ENCODE results near the gene RMP24.
A peak's percentile ranks its signal among the peaks of the same experiment; 100 is the strongest.

The RMP24 gene

GRCh38 chr18:35935805-35936204 lies 36.7 kb upstream of the RMP24 start:
- no peak for DNase-seq (ENCODE audit: low read depth)
- no peak overlapping the region for H3K4me3 ChIP-seq (ENCODE audit: low read length)
- TF ChIP-seq CTCF (IDR thresholded peaks at IDR 0.05; ENCODE audit: insufficient read depth, low read depth, low read length, missing control alignments) = no peak

- TF ChIP-seq CTCF (IDR thresholded peaks at IDR 0.05; ENCODE audit: insufficient read depth, low read depth, low read length, missing control alignments) = no peak
- peak; percentile 24 for DNase-seq (ENCODE audit: low read depth)
- H3K4me3 ChIP-seq (ENCODE audit: low read length) = no peak overlapping the region
Measured at GRCh38 chr18:35936951-35937350, 35.5 kb upstream of the RMP24 start.

GRCh38 chr18:35938158-35938557 lies 34.3 kb upstream of the RMP24 start:
- TF ChIP-seq CTCF (IDR thresholded peaks at IDR 0.05; ENCODE audit: insufficient read depth, low read depth, low read length, missing control alignments) = no peak
- no peak overlapping the region for H3K4me3 ChIP-seq (ENCODE audit: low read length)
- DNase-seq (ENCODE audit: low read depth) = peak; percentile 70

GRCh38 chr18:35938562-35938961 lies 33.9 kb upstream of the RMP24 start:
- TF ChIP-seq CTCF (IDR thresholded peaks at IDR 0.05; ENCODE audit: insufficient read depth, low read depth, low read length, missing control alignments) = no peak
- DNase-seq (ENCODE audit: low read depth) = peak; percentile 67
- no peak overlapping the region for H3K4me3 ChIP-seq (ENCODE audit: low read length)

GRCh38 chr18:35939138-35939537 lies 33.3 kb upstream of the RMP24 start:
- TF ChIP-seq CTCF (IDR thresholded peaks at IDR 0.05; ENCODE audit: insufficient read depth, low read depth, low read length, missing control alignments) = peak; percentile 20
- DNase-seq (ENCODE audit: low read depth) = peak; percentile 44
- no peak overlapping the region for H3K4me3 ChIP-seq (ENCODE audit: low read length)

GRCh38 chr18:35941299-35941698 lies 31.2 kb upstream of the RMP24 start:
- peak; percentile 11 for DNase-seq (ENCODE audit: low read depth)
- no peak for TF ChIP-seq CTCF (IDR thresholded peaks at IDR 0.05; ENCODE audit: insufficient read depth, low read depth, low read length, missing control alignments)
- H3K4me3 ChIP-seq (ENCODE audit: low read length) = no peak overlapping the region

GRCh38 chr18:35942133-35942532 lies 30.3 kb upstream of the RMP24 start:
- no peak for DNase-seq (ENCODE audit: low read depth)
- no peak for TF ChIP-seq CTCF (IDR thresholded peaks at IDR 0.05; ENCODE audit: insufficient read depth, low read depth, low read length, missing control alignments)
- H3K4me3 ChIP-seq (ENCODE audit: low read length) = no peak overlapping the region
